ENCODE measurements around the gene ZNF22.

Gene ZNF22

DNA sequence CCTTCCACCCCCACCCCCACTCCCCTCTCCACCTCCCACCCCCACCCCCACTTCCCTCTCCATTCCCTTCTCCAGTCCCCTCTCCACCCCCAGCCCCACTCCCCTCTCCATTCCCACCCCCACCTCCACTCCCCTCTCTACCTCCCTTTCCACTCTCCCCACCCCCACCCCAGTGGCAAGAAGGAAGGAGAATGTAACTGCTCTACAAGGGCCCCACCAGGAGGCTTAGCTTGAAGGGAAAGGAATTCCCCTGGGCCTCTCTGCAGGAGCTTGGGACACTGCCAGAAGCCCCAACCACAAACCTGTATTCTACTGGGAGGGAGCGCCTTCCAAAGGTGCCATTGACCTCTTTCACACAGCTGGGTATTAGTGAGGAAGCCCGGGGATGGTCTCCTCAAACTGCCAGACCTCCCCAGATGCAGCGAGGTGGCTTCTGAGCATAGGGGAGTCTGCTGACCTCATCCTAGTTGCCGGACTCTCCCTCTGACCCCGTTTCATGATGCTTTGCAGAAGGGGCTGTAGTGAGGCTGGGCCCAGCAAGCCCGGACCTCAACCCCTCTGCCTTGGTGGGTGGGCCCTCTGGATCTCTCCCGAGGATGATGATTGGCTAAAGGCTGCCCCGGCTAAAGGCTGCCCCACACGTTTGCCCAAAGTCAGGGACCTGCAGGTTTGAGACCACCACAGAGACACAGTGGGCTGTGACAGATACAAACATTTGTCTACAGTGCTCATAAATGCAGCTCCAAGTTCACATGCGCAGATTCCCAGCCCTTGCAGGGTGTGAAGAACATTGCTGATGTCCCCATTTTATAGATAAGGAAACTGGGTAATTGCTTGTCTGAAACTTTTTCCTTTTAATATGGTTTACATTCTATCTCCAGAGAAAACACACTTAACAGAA is 25.0 kb upstream of the ZNF22 start:
- H3K4me2 ChIP-seq (ENCODE audit: low read length): peak overlapping the region; percentile 7
- H3K9ac ChIP-seq: no peak overlapping the region
- no peak overlapping the region for H3K27ac ChIP-seq
- no peaks in the 10 kb centered on the region for H3K9me3 ChIP-seq (ENCODE audit: control insufficient read depth, low read length)
- no peaks in the 10 kb centered on the region for H3K36me3 ChIP-seq (ENCODE audit: control insufficient read depth, insufficient read depth, low read length)
- H3K79me2 ChIP-seq: peaks cover 5% of the 10 kb centered on the region
- peaks cover 7% of the 10 kb centered on the region for H3K4me1 ChIP-seq
- H3K4me3 ChIP-seq (ENCODE audit: low read depth, low read length): no peak overlapping the region
- no peaks in the 10 kb centered on the region for H3K27me3 ChIP-seq (ENCODE audit: control insufficient read depth, insufficient read depth, low read length)
- H2AFZ ChIP-seq: no peak overlapping the region
- TF ChIP-seq, protein P1, sequence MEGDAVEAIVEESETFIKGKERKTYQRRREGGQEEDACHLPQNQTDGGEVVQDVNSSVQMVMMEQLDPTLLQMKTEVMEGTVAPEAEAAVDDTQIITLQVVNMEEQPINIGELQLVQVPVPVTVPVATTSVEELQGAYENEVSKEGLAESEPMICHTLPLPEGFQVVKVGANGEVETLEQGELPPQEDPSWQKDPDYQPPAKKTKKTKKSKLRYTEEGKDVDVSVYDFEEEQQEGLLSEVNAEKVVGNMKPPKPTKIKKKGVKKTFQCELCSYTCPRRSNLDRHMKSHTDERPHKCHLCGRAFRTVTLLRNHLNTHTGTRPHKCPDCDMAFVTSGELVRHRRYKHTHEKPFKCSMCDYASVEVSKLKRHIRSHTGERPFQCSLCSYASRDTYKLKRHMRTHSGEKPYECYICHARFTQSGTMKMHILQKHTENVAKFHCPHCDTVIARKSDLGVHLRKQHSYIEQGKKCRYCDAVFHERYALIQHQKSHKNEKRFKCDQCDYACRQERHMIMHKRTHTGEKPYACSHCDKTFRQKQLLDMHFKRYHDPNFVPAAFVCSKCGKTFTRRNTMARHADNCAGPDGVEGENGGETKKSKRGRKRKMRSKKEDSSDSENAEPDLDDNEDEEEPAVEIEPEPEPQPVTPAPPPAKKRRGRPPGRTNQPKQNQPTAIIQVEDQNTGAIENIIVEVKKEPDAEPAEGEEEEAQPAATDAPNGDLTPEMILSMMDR (IDR thresholded peaks at IDR 0.05): no peak

DNA sequence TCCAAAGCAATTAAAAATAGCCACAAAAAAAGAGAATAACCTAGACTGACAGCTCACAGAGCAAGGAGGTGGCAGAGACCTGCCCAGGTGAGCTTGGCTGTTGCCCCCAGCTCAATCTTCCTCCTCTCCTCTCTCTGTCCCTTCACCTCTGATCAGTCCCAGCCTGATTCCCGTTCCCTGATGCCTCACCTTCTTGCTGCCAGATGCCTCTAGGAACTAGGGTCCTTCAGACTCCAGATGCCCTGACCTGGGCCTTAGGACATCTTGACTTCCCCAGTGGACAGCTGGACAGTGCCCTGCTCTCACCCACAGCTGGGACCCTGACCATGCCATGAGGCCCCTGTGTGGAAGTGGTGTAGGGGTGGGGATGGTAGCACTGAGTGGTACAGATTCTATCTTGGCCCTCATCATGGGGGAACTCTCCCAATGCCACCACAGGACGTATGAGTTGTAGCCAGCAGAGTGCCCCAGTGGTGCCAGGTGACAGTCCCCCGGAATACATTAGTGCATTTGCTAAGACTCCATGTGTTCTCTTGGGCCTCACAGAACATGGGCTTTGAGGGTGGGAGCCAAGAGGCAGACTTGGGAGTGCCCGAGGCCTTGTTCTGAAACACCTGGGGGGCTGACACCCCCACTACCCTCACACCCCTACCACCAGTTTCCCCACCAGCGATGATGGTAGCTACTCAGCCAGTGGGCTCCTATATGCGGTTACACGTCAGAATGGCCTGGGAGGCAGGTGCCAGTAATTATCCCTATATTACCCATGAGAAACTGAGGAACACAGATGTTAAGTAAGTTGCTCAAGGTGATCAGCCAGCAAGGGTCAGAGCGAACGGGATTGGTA is 24.1 kb upstream of the ZNF22 start:
- Histone ChIP-seq H3K36me3 (ENCODE audit: control insufficient read depth, insufficient read depth, low read length) (no peaks in the 10 kb centered on the region), H3K9ac (no peak overlapping the region), H3K4me2 (ENCODE audit: low read length) (peak overlapping the region; percentile 7), H3K27ac (no peak overlapping the region), H3K4me3 (ENCODE audit: low read depth, low read length) (no peak overlapping the region), H3K27me3 (ENCODE audit: control insufficient read depth, insufficient read depth, low read length) (no peaks in the 10 kb centered on the region), H3K4me1 (peaks cover 7% of the 10 kb centered on the region), H3K79me2 (peaks cover 5% of the 10 kb centered on the region), H3K9me3 (ENCODE audit: control insufficient read depth, low read length) (no peaks in the 10 kb centered on the region), H2AFZ (no peak overlapping the region)
- TF ChIP-seq, protein P1 (IDR thresholded peaks at IDR 0.05): no peak

DNA sequence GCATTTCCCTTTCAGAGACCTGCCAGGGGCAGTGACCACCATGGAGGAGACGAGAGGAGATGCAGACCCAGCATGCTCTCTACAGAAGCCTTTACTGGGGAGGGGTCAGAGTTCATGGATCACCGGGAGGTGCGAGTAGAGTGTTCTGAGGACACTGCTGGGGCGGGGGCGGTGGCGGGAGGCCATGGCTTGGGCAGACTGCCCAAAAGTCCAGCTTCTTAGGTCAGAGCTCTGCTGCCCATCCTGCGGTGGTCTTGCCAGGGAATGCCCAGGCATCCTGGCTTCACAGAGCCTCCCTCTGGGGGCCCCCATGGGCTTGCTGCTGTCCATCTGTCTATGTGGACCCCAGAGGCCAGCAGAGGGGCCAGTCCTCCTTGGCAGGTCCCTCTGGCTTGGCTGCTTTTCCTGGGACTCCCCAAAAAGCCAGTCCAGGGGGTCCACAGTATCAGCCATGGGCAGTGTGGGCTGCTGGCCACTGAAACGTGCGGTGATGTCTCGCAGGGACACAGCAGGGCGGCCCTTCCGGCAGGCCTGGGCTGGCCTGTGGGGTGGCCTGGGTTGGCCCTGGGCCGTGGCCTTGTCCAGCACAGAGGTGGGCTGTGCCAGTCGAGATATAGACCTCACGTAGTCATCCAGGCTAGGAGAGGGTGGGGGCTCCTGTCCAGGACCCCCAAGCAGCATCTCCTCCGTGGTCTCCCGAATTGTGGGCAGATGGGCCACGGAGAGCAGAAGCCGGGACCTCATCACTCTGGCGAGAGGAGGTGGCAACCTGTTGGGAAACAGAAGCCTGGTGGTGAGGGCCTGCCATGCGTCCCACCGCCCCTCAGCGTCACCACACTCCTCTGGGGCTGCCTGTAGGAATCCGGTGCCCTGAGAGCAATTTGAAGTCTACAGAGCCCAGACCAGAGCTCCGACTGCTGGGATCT is 23.2 kb upstream of the ZNF22 start:
- Histone ChIP-seq H3K27ac (peak overlapping the region; percentile 53), H3K4me3 (ENCODE audit: low read depth, low read length) (peak overlapping the region; percentile 62), H3K36me3 (ENCODE audit: control insufficient read depth, insufficient read depth, low read length) (no peaks in the 10 kb centered on the region), H2AFZ (no peak overlapping the region), H3K9ac (no peak overlapping the region), H3K4me2 (ENCODE audit: low read length) (peak overlapping the region; percentile 77), H3K9me3 (ENCODE audit: control insufficient read depth, low read length) (no peaks in the 10 kb centered on the region), H3K79me2 (peaks cover 5% of the 10 kb centered on the region), H3K4me1 (peaks cover 7% of the 10 kb centered on the region), H3K27me3 (ENCODE audit: control insufficient read depth, insufficient read depth, low read length) (no peaks in the 10 kb centered on the region)
- TF ChIP-seq, protein P1 (IDR thresholded peaks at IDR 0.05): no peak

DNA sequence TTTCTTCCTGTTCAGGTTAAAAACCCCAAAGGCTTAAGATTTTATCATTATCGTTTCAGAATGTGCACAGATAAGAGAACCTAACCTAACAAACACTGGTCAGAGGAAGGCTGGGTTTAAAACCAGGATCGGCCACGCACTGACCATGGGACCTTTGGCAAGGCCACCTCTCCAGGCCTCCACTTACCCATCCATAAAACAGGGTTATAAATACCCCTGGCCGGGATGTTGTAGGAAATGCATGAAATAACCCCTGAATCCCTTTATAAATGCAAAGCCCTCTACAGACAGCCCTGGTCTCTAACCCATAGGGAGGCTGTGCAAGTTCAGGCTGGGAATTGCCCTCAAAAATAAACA is 22.5 kb upstream of the ZNF22 start:
- H3K4me1 ChIP-seq: peaks cover 7% of the 10 kb centered on the region
- peaks cover 5% of the 10 kb centered on the region for H3K79me2 ChIP-seq
- H3K9ac ChIP-seq: peak overlapping the region; percentile 54

More for the DNA sequence above, 22.5 kb upstream of the ZNF22 start:
- H2AFZ ChIP-seq: peak overlapping the region; percentile 63
- H3K27me3 ChIP-seq (ENCODE audit: control insufficient read depth, insufficient read depth, low read length): no peaks in the 10 kb centered on the region
- TF ChIP-seq, protein P1 (IDR thresholded peaks at IDR 0.05): no peak
- H3K27ac ChIP-seq: peak overlapping the region; percentile 53
- H3K4me3 ChIP-seq (ENCODE audit: low read depth, low read length): peak overlapping the region; percentile 62
- H3K9me3 ChIP-seq (ENCODE audit: control insufficient read depth, low read length): no peaks in the 10 kb centered on the region
- no peaks in the 10 kb centered on the region for H3K36me3 ChIP-seq (ENCODE audit: control insufficient read depth, insufficient read depth, low read length)
- peak overlapping the region; percentile 77 for H3K4me2 ChIP-seq (ENCODE audit: low read length)
